Choroid plexus epithelial cell (primary cell): ENCODE measurements around the gene PIK3CD.

Experiments
- DNase-seq: peaks from one replicate; pipeline ENCODE4 v3.0.0-alpha.2; 2010; ENCODE audit warnings: low read depth
- H3K4me3 ChIP-seq: 2 replicates; pipeline ENCODE4 v1.5.1; 2011; ENCODE audit warnings: low read depth, mild to moderate bottlenecking, control low read depth, low read length, moderate library complexity
- CTCF ChIP-seq: conservative IDR thresholded peaks from 2 replicates; pipeline ENCODE4 v1.5.1; 2011; ENCODE audit warnings: low read depth, mild to moderate bottlenecking, control low read depth, inconsistent platforms, low read length, moderate library complexity

Gene PIK3CD

GRCh38 chr1:9774712-9775679, 123.5 kb downstream of the PIK3CD start:
- no peak overlapping the region for H3K4me3 ChIP-seq
- TF ChIP-seq CTCF, result no peak
- DNase-seq, result no peak

GRCh38 chr1:9776685-9777084, 125.2 kb downstream of the PIK3CD start:
- no peak for TF ChIP-seq CTCF
- no peak overlapping the region for H3K4me3 ChIP-seq
- no peak for DNase-seq
